RWPE2 (cell line): ENCODE data around the gene CFAP46.

ENCODE experiments used
- ATAC-seq: fragments of 200-7000 bp; cut with Tn5 transposase; 3 replicates; pipeline ENCODE4 v1.9.1; 2021; ENCODE audit warnings: low read depth
- DNase-seq: peaks from one replicate; pipeline ENCODE4 v3.0.0-alpha.2; 2020; ENCODE audit warnings: low spot score
- H3K27ac ChIP-seq: fragments of 450-650 bp; 2 replicates; pipeline ENCODE4 v1.5.1; 2017; ENCODE audit warnings: mild to moderate bottlenecking; ENCODE audit not compliant: poor library complexity, severe bottlenecking
- H3K27me3 ChIP-seq: fragments of 250-450 bp; sonication (Bioruptor Pico); 2 replicates; pipeline ENCODE4 v1.5.1; 2021; ENCODE audit warnings: mild to moderate bottlenecking, moderate library complexity; ENCODE audit not compliant: insufficient read depth, poor library complexity, severe bottlenecking
- H3K36me3 ChIP-seq: fragments of 250-450 bp; sonication (Bioruptor Pico); 2 replicates; pipeline ENCODE4 v1.5.1; 2020; ENCODE audit warnings: low read depth, mild to moderate bottlenecking, moderate library complexity
- H3K4me1 ChIP-seq: fragments of 250-450 bp; sonication (Bioruptor Pico); 2 replicates; pipeline ENCODE4 v1.5.1; 2021; ENCODE audit warnings: mild to moderate bottlenecking, moderate library complexity; ENCODE audit not compliant: insufficient read depth, poor library complexity, severe bottlenecking
- H3K4me3 ChIP-seq: fragments of 250-450 bp; sonication (Bioruptor Pico); 2 replicates; pipeline ENCODE4 v1.5.1; 2021; ENCODE audit warnings: mild to moderate bottlenecking, moderate library complexity; ENCODE audit not compliant: severe bottlenecking
- H3K9me3 ChIP-seq: fragments of 250-450 bp; sonication (Bioruptor Pico); 2 replicates; pipeline ENCODE4 v1.5.1; 2021; ENCODE audit warnings: mild to moderate bottlenecking, moderate library complexity; ENCODE audit not compliant: severe bottlenecking
- TF ChIP-seq, protein P1 (sequence below): fragments of 450-650 bp; IDR thresholded peaks from one replicate; pipeline ENCODE4 v1.5.1; 2017; ENCODE audit warnings: mild to moderate bottlenecking, moderate library complexity; ENCODE audit not compliant: poor library complexity, severe bottlenecking

The CFAP46 gene

DNA sequence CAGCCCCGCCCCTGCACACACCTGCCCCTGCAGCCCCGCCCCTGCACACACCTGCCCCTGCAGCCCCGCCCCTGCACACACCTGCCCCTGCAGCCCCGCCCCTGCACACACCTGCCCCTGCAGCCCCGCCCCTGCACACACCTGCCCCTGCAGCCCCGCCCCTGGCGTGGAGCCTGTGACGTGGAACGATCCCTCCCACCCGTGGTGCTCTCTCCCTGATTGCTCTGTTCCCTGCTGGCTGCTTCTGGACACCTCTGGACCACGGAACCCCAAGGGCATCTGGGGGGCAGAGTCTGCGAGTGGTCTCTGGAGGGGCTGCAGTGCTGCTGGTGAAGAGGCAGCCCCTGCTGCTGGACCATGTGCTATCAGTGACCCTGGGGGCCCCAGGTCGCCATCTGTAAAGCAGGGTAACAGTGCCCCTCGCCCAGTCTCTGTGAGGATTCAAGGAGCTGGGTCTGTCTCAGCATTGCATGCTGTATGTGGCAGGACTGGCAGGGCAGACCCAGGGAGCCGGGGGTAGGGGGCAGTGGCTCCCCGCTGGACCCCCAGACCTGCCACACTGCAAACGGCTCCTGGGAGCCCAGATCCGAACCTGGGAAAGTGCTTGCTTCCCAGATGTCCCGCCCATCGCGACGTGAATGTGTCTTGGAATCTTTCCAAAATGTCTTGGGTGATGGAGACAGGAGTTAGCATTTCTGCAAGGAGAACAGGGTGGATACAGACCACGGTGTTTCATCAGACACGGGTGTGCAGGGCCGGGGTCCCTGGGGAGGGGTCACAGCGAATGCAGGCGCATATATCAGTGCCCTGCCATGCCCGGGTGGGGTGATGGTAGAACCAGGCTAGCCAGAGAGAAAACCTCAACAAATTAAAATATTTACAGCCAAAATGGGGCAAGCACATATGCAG lies 128.6 kb downstream of the CFAP46 start:
- Histone ChIP-seq H3K9me3 (no peaks in the 10 kb centered on the region), H3K27ac (no peak overlapping the region), H3K4me1 (no peaks in the 10 kb centered on the region), H3K27me3 (no peaks in the 10 kb centered on the region), H3K36me3 (no peaks in the 10 kb centered on the region), H3K4me3 (no peak overlapping the region)
- no peak for ATAC-seq
- no peak for DNase-seq
- TF ChIP-seq, protein P1, sequence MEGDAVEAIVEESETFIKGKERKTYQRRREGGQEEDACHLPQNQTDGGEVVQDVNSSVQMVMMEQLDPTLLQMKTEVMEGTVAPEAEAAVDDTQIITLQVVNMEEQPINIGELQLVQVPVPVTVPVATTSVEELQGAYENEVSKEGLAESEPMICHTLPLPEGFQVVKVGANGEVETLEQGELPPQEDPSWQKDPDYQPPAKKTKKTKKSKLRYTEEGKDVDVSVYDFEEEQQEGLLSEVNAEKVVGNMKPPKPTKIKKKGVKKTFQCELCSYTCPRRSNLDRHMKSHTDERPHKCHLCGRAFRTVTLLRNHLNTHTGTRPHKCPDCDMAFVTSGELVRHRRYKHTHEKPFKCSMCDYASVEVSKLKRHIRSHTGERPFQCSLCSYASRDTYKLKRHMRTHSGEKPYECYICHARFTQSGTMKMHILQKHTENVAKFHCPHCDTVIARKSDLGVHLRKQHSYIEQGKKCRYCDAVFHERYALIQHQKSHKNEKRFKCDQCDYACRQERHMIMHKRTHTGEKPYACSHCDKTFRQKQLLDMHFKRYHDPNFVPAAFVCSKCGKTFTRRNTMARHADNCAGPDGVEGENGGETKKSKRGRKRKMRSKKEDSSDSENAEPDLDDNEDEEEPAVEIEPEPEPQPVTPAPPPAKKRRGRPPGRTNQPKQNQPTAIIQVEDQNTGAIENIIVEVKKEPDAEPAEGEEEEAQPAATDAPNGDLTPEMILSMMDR = no peak

DNA sequence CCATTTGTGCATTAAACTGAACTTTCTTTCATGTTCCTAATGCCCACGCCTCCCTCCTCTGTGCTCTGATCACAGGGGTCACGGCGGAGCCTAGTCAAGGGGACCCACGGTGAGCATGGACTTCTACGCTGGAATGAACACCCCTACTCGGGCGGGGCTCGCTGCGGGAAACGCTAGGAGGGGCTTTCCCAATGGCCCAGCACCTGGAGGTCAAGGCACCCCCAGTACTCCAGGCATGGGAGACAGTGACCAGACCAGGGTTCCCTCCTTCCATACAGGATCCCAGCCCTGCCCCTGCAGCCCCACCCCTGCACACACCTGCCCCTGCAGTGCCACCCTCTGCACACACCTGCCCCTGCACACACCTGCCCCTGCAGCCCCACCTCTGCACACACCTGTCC lies 129.4 kb downstream of the CFAP46 start:
- Histone ChIP-seq H3K9me3 (no peaks in the 10 kb centered on the region), H3K4me3 (no peak overlapping the region), H3K4me1 (no peaks in the 10 kb centered on the region), H3K27me3 (no peaks in the 10 kb centered on the region), H3K36me3 (no peaks in the 10 kb centered on the region), H3K27ac (no peak overlapping the region)
- DNase-seq (no peak), ATAC-seq (no peak)
- TF ChIP-seq, protein P1 = no peak

DNA sequence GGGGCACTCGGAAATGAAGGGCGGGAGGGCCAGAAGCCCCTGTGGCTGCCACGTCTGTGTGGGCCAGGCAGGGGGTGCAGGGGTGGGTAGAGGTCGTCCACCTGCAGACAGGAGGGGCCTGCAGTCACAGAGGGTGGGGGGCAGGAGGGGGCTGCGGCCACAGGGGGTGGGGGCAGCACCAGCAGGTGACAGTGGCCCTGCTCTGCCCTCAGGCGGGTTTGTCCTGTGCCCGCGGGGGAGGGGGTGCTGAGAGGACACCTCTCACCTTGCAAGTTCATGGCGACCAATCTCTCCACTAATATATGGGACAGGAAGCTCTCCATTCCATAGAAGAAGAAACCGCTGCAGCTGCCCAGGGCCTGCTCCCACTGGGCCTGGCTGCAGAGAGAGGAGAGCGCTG lies 129.8 kb downstream of the CFAP46 start:
- TF ChIP-seq, protein P1 = no peak
- ATAC-seq (no peak), DNase-seq (no peak)
- Histone ChIP-seq H3K36me3 (no peaks in the 10 kb centered on the region), H3K27ac (no peak overlapping the region), H3K27me3 (no peaks in the 10 kb centered on the region), H3K4me1 (no peaks in the 10 kb centered on the region), H3K4me3 (no peak overlapping the region), H3K9me3 (no peaks in the 10 kb centered on the region)

DNA sequence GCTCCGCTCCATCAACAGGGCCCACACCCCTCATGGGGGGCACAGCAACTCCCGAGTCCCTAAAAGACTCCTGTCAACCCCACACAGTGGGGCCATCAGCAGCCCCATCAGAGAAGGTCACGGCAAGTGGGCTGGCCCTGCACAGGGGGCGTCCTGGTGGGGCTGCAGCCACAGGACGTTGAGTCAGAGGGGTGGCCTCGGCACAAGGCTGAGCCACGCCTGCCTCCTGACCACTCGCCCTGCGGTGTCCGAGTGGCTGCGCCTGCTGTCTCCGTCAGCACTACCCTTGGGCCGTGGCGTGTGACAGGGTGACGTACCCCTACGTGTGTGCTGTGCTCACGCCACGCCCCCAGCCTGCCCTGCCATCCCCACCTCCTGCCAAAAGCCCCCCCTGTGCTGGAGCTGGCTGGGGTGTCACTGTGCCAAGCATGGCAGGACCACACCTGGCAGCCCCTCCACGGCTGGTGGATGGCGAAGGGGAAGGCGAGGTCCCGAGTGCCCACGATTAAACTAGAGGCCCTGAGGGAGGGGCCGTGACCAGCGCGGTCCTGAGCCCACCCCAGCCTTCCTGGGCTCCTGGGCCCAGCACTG lies 130.4 kb downstream of the CFAP46 start:
- ATAC-seq (no peak), DNase-seq (no peak)
- TF ChIP-seq, protein P1 = no peak
- Histone ChIP-seq H3K27me3 (no peaks in the 10 kb centered on the region), H3K27ac (no peak overlapping the region), H3K36me3 (no peaks in the 10 kb centered on the region), H3K9me3 (no peaks in the 10 kb centered on the region), H3K4me3 (no peak overlapping the region), H3K4me1 (no peaks in the 10 kb centered on the region)
